Measurements from ENCODE around the gene SLC22A7. TPM values are rescaled to one million over a fixed set of nuclear protein-coding genes. Genes with fewer than 3 reads are reported as not detected.

The SLC22A7 gene
- total and polyA plus RNA-seq, 2 experiments from 2014 or later, result not detected

- H3K79me2 ChIP-seq (ENCODE audit: insufficient read depth), result no peaks in the 10 kb centered on the region
- H3K27ac ChIP-seq, result no peak overlapping the region
- no peaks in the 10 kb centered on the region for H3K27me3 ChIP-seq (replicated peaks; ENCODE audit: insufficient read depth)
- H2AFZ ChIP-seq, result no peak overlapping the region
- no peaks in the 10 kb centered on the region; the same call in 1 of the 2 replicates for H3K4me1 ChIP-seq (ENCODE audit: insufficient read depth)
- no peak overlapping the region for H3K4me2 ChIP-seq (ENCODE audit: unreplicated experiment)
- H3K9me3 ChIP-seq (ENCODE audit: low read depth), result no peaks in the 10 kb centered on the region
- no peak overlapping the region for H3K9ac ChIP-seq
- no peaks in the 10 kb centered on the region for H3K36me3 ChIP-seq (ENCODE audit: low read depth)
- DNase-seq, result no peak
- no peaks in the 10 kb centered on the region for H3F3A ChIP-seq (ENCODE audit: insufficient read depth)
- no peak for TF ChIP-seq EZH2phosphoT487 (IDR thresholded peaks at IDR 0.05; ENCODE audit: insufficient read depth, low read depth)
- TF ChIP-seq EZH2 (IDR thresholded peaks at IDR 0.05; ENCODE audit: insufficient read depth, poor library complexity, severe bottlenecking), result no peak
- no peaks in the 10 kb centered on the region for H4K20me1 ChIP-seq (ENCODE audit: insufficient read depth)
- no peak overlapping the region for H3K4me3 ChIP-seq
- in situ Hi-C loops (cut with MboI), result no loop called here
- no peaks in the 10 kb centered on the region for H3K9me2 ChIP-seq (ENCODE audit: insufficient read depth)
These were observed 12.6 kb downstream of the SLC22A7 start for GRCh38 chr6:43310624-43311023.

GRCh38 chr6:43311666-43312065 lies 13.6 kb downstream of the SLC22A7 start:
- Histone ChIP-seq H4K20me1 (ENCODE audit: insufficient read depth) (no peaks in the 10 kb centered on the region), H3K4me1 (ENCODE audit: insufficient read depth) (no peaks in the 10 kb centered on the region; the same call in 1 of the 2 replicates), H2AFZ (no peak overlapping the region), H3K27ac (no peak overlapping the region), H3F3A (ENCODE audit: insufficient read depth) (no peaks in the 10 kb centered on the region), H3K9ac (no peak overlapping the region), H3K79me2 (ENCODE audit: insufficient read depth) (no peaks in the 10 kb centered on the region), H3K9me3 (ENCODE audit: low read depth) (no peaks in the 10 kb centered on the region), H3K27me3 (replicated peaks; ENCODE audit: insufficient read depth) (no peaks in the 10 kb centered on the region), H3K4me2 (ENCODE audit: unreplicated experiment) (no peak overlapping the region), H3K4me3 (no peak overlapping the region), H3K9me2 (ENCODE audit: insufficient read depth) (no peaks in the 10 kb centered on the region), H3K36me3 (ENCODE audit: low read depth) (no peaks in the 10 kb centered on the region)
- no peak for DNase-seq
- in situ Hi-C loops (cut with MboI), result no loop called here
- WGBS, 2 experiments (ENCODE audit: low coverage in 1 of 2, low lambda C conversion rate in 2 of 2, missing lambda C conversion rate in 2 of 2), result 42 to 45% methylated on average over 3 of the region's 3 CpGs
- TF ChIP-seq EZH2 (IDR thresholded peaks at IDR 0.05; ENCODE audit: insufficient read depth, poor library complexity, severe bottlenecking), result no peak
- TF ChIP-seq EZH2phosphoT487 (IDR thresholded peaks at IDR 0.05; ENCODE audit: insufficient read depth, low read depth), result no peak

GRCh38 chr6:43313813-43314212 lies 15.8 kb downstream of the SLC22A7 start:
- no peak for DNase-seq
- Histone ChIP-seq H3K9ac (no peak overlapping the region), H3K9me2 (ENCODE audit: insufficient read depth) (no peaks in the 10 kb centered on the region), H3K4me3 (no peak overlapping the region), H3K27me3 (replicated peaks; ENCODE audit: insufficient read depth) (no peaks in the 10 kb centered on the region), H3F3A (ENCODE audit: insufficient read depth) (no peaks in the 10 kb centered on the region), H3K4me1 (ENCODE audit: insufficient read depth) (no peaks in the 10 kb centered on the region; the same call in 1 of the 2 replicates), H3K36me3 (ENCODE audit: low read depth) (no peaks in the 10 kb centered on the region), H3K9me3 (ENCODE audit: low read depth) (no peaks in the 10 kb centered on the region), H3K79me2 (ENCODE audit: insufficient read depth) (no peaks in the 10 kb centered on the region), H2AFZ (no peak overlapping the region), H3K27ac (no peak overlapping the region), H3K4me2 (ENCODE audit: unreplicated experiment) (no peak overlapping the region), H4K20me1 (ENCODE audit: insufficient read depth) (no peaks in the 10 kb centered on the region)
- WGBS, 2 experiments (ENCODE audit: low coverage in 1 of 2, low lambda C conversion rate in 2 of 2, missing lambda C conversion rate in 2 of 2), result 93 to 94% methylated on average over 1 of the region's 1 CpG
- TF ChIP-seq EZH2phosphoT487 (IDR thresholded peaks at IDR 0.05; ENCODE audit: insufficient read depth, low read depth) (no peak), EZH2 (IDR thresholded peaks at IDR 0.05; ENCODE audit: insufficient read depth, poor library complexity, severe bottlenecking) (no peak)
- in situ Hi-C loops (cut with MboI), result no loop called here

GRCh38 chr6:43318011-43318410 lies 20.0 kb downstream of the SLC22A7 start:
- no peak for DNase-seq
- Histone ChIP-seq H3K9me2 (ENCODE audit: insufficient read depth) (no peaks in the 10 kb centered on the region), H3K4me2 (ENCODE audit: unreplicated experiment) (no peak overlapping the region), H3K79me2 (ENCODE audit: insufficient read depth) (no peaks in the 10 kb centered on the region), H3K9ac (no peak overlapping the region), H3K27ac (no peak overlapping the region), H3K4me1 (ENCODE audit: insufficient read depth) (no peaks in the 10 kb centered on the region), H3K9me3 (ENCODE audit: low read depth) (no peaks in the 10 kb centered on the region), H3F3A (ENCODE audit: insufficient read depth) (no peaks in the 10 kb centered on the region), H4K20me1 (ENCODE audit: insufficient read depth) (no peaks in the 10 kb centered on the region), H3K27me3 (replicated peaks; ENCODE audit: insufficient read depth) (no peaks in the 10 kb centered on the region), H3K36me3 (ENCODE audit: low read depth) (no peaks in the 10 kb centered on the region), H3K4me3 (no peak overlapping the region), H2AFZ (no peak overlapping the region)
- TF ChIP-seq EZH2phosphoT487 (IDR thresholded peaks at IDR 0.05; ENCODE audit: insufficient read depth, low read depth) (no peak), EZH2 (IDR thresholded peaks at IDR 0.05; ENCODE audit: insufficient read depth, poor library complexity, severe bottlenecking) (no peak)
- 92 to 100% methylated on average over 2 of the region's 2 CpGs for WGBS, 2 experiments (ENCODE audit: low coverage in 1 of 2, low lambda C conversion rate in 2 of 2, missing lambda C conversion rate in 2 of 2)
- in situ Hi-C loops (cut with MboI), result no loop called here

GRCh38 chr6:43325876-43326275 lies 27.8 kb downstream of the SLC22A7 start:
- Histone ChIP-seq H3K4me1 (ENCODE audit: insufficient read depth) (no peaks in the 10 kb centered on the region), H3K27me3 (replicated peaks; ENCODE audit: insufficient read depth) (no peaks in the 10 kb centered on the region), H2AFZ (no peak overlapping the region), H3K4me2 (ENCODE audit: unreplicated experiment) (no peak overlapping the region), H3K9me3 (ENCODE audit: low read depth) (no peaks in the 10 kb centered on the region), H3K4me3 (no peak overlapping the region), H3K36me3 (ENCODE audit: low read depth) (no peaks in the 10 kb centered on the region), H3K9me2 (ENCODE audit: insufficient read depth) (no peaks in the 10 kb centered on the region), H3F3A (ENCODE audit: insufficient read depth) (no peaks in the 10 kb centered on the region), H3K79me2 (ENCODE audit: insufficient read depth) (no peaks in the 10 kb centered on the region), H4K20me1 (ENCODE audit: insufficient read depth) (no peaks in the 10 kb centered on the region), H3K27ac (no peak overlapping the region), H3K9ac (no peak overlapping the region)
- WGBS, 2 experiments (ENCODE audit: low coverage in 1 of 2, low lambda C conversion rate in 2 of 2, missing lambda C conversion rate in 2 of 2), result 44 to 69% methylated on average over 1 of the region's 1 CpG
- TF ChIP-seq EZH2 (IDR thresholded peaks at IDR 0.05; ENCODE audit: insufficient read depth, poor library complexity, severe bottlenecking) (no peak), EZH2phosphoT487 (IDR thresholded peaks at IDR 0.05; ENCODE audit: insufficient read depth, low read depth) (no peak)
- DNase-seq, result no peak
- in situ Hi-C loops (cut with MboI), result no loop called here
